ENCODE measurements around the gene AMPH. TPM values are rescaled to one million over a fixed set of nuclear protein-coding genes. Genes with fewer than 3 reads are reported as not detected.

The AMPH gene
- total RNA-seq, 1 experiment from 2014 or later = not detected

- POLR2A ChIA-PET = no interaction called here
- Histone ChIP-seq H3K9me2 (ENCODE audit: insufficient read depth) (no peaks in the 10 kb centered on the region), H3K4me1 (ENCODE audit: control insufficient read depth in 1 of 2, insufficient read depth in 2 of 2, low read length in 2 of 2) (no peaks in the 10 kb centered on the region), H3K79me2 (ENCODE audit: insufficient read depth, low read length) (no peaks in the 10 kb centered on the region), H3K27me3 (ENCODE audit: insufficient read depth, low read length) (peaks cover 10% of the 10 kb centered on the region; the same call in 1 of the 2 replicates), H3K9me3 (ENCODE audit: control insufficient read depth in 1 of 2, insufficient read depth in 1 of 2, low read depth in 1 of 2, low read length in 2 of 2) (no peaks in the 10 kb centered on the region), H3K4me2 (ENCODE audit: low read length) (no peak overlapping the region), H3K36me3 (ENCODE audit: control insufficient read depth in 1 of 2, insufficient read depth in 2 of 2, low read length in 2 of 2) (no peaks in the 10 kb centered on the region), H3K9ac (ENCODE audit: low read length) (no peak overlapping the region), H4K20me1 (ENCODE audit: insufficient read depth) (no peaks in the 10 kb centered on the region), H3K27ac (ENCODE audit: low read depth, low read length) (no peak overlapping the region), H2AFZ (ENCODE audit: low read depth, low read length, poor library complexity, severe bottlenecking) (no peak overlapping the region), H3K4me3 (replicated peaks in 1 of 2; ENCODE audit: low read depth in 1 of 2, low read length in 2 of 2) (no peak overlapping the region)
- no TSS peak for BruUV-seq (replicated peaks)
- intact Hi-C loops (cut with micrococcal nuclease) = no loop called here
- ATAC-seq (no peak), DNase-seq (ENCODE audit: low read depth, low spot score) (no peak)
- RAD21 ChIA-PET (ENCODE audit: low non-redundant PET in 1 of 2, low total read pairs in 2 of 2, uncharacterized antibody in 2 of 2, unreplicated experiment in 2 of 2) = no interaction called here
- CTCF ChIA-PET = no interaction called here
- no peak for TF ChIP-seq SRF (IDR thresholded peaks at IDR 0.05; ENCODE audit: low read depth)
- TF ChIP-seq EZH2 (IDR thresholded peaks at IDR 0.05) = no peak
- TF ChIP-seq SP1 (IDR thresholded peaks at IDR 0.05; ENCODE audit: low read depth) = no peak
- no peak for TF ChIP-seq ATF3 (IDR thresholded peaks at IDR 0.05)
- no peak for TF ChIP-seq CEBPB (IDR thresholded peaks at IDR 0.05; ENCODE audit: low read depth)
- no peak for TF ChIP-seq FOSL1 (IDR thresholded peaks at IDR 0.05; ENCODE audit: low read depth)
- TF ChIP-seq ELF1 (IDR thresholded peaks at IDR 0.05; ENCODE audit: borderline replicate concordance, low read depth) = no peak
- no peak for TF ChIP-seq REST (IDR thresholded peaks at IDR 0.05; ENCODE audit: low read depth)
- no peak for TF ChIP-seq ZNF274 (IDR thresholded peaks at IDR 0.05; ENCODE audit: low read depth, low read length)
- TF ChIP-seq EGR1 (IDR thresholded peaks at IDR 0.05; ENCODE audit: low read depth) = no peak
- TF ChIP-seq JUND (IDR thresholded peaks at IDR 0.05) = no peak
- no peak for TF ChIP-seq SIN3A (IDR thresholded peaks at IDR 0.05; ENCODE audit: low read depth)
- no peak for TF ChIP-seq CTCF (IDR thresholded peaks at IDR 0.05 in 2 of 3, conservative IDR thresholded peaks at IDR 0.05 in 1 of 3; ENCODE audit: borderline replicate concordance in 1 of 3, insufficient read depth in 1 of 3, low read depth in 2 of 3, low read length in 2 of 3)
Observed at GRCh38 chr7:38558761-38559345, 72.3 kb downstream of the AMPH start.

Measured in HCT116 (cell line).